ENCODE data around the gene CSNK1D.

DNA sequence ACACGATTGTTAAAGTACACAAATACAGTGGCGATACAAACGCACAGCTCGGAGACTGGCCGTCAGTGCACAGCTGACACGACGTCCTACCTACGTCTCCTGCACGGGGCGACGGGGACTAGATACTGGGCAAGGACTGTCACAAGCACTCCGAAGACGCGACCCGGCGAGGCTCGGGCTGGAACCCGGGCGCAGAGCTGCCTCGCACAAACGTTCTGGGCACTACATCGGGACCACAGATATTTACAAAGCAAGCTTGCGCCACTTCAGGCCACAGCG is 30.9 kb downstream of the CSNK1D start:
- TF ChIP-seq, protein P1, sequence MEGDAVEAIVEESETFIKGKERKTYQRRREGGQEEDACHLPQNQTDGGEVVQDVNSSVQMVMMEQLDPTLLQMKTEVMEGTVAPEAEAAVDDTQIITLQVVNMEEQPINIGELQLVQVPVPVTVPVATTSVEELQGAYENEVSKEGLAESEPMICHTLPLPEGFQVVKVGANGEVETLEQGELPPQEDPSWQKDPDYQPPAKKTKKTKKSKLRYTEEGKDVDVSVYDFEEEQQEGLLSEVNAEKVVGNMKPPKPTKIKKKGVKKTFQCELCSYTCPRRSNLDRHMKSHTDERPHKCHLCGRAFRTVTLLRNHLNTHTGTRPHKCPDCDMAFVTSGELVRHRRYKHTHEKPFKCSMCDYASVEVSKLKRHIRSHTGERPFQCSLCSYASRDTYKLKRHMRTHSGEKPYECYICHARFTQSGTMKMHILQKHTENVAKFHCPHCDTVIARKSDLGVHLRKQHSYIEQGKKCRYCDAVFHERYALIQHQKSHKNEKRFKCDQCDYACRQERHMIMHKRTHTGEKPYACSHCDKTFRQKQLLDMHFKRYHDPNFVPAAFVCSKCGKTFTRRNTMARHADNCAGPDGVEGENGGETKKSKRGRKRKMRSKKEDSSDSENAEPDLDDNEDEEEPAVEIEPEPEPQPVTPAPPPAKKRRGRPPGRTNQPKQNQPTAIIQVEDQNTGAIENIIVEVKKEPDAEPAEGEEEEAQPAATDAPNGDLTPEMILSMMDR (IDR thresholded peaks at IDR 0.05), result no peak
- TF ChIP-seq POLR2A (IDR thresholded peaks at IDR 0.05), result no peak
